ENCODE results near the gene NRARP.

GRCh38 chr9:137301081-137301947, 757 bp downstream of the NRARP start:
- TF ChIP-seq, protein P1, sequence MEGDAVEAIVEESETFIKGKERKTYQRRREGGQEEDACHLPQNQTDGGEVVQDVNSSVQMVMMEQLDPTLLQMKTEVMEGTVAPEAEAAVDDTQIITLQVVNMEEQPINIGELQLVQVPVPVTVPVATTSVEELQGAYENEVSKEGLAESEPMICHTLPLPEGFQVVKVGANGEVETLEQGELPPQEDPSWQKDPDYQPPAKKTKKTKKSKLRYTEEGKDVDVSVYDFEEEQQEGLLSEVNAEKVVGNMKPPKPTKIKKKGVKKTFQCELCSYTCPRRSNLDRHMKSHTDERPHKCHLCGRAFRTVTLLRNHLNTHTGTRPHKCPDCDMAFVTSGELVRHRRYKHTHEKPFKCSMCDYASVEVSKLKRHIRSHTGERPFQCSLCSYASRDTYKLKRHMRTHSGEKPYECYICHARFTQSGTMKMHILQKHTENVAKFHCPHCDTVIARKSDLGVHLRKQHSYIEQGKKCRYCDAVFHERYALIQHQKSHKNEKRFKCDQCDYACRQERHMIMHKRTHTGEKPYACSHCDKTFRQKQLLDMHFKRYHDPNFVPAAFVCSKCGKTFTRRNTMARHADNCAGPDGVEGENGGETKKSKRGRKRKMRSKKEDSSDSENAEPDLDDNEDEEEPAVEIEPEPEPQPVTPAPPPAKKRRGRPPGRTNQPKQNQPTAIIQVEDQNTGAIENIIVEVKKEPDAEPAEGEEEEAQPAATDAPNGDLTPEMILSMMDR (IDR thresholded peaks at IDR 0.05) = peak in 5 of 6 experiments; percentile 14 to 48 (median 29)
- TF ChIP-seq POLR2A (IDR thresholded peaks at IDR 0.05) (no peak), POLR2AphosphoS5 (IDR thresholded peaks at IDR 0.05) (no peak)

Measured in upper lobe of left lung (tissue), 4 donors.